ENCODE data around the gene SMG5.

DNA sequence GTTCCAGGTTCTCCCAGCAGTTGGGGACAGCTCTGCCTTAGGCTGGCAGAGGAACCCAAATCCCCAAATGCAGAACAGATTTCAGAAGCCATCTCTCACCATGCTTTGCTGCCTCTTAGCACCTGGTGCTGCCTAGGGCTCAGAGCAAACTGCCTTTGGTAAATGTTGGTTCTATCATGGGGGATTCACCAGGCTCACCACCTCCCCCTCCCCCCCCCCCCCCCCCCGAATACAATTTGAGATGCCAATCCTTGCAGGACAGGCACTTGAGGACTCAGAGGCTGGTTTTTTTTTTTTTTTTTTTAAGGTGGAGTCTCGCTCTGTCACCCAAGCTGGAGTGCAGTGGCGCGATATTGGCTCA, 34.3 kb downstream of the SMG5 start:
- TF ChIP-seq, protein P1, sequence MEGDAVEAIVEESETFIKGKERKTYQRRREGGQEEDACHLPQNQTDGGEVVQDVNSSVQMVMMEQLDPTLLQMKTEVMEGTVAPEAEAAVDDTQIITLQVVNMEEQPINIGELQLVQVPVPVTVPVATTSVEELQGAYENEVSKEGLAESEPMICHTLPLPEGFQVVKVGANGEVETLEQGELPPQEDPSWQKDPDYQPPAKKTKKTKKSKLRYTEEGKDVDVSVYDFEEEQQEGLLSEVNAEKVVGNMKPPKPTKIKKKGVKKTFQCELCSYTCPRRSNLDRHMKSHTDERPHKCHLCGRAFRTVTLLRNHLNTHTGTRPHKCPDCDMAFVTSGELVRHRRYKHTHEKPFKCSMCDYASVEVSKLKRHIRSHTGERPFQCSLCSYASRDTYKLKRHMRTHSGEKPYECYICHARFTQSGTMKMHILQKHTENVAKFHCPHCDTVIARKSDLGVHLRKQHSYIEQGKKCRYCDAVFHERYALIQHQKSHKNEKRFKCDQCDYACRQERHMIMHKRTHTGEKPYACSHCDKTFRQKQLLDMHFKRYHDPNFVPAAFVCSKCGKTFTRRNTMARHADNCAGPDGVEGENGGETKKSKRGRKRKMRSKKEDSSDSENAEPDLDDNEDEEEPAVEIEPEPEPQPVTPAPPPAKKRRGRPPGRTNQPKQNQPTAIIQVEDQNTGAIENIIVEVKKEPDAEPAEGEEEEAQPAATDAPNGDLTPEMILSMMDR (conservative IDR thresholded peaks at IDR 0.05; ENCODE audit: low read depth, low read length) = no peak
- TF ChIP-seq EZH2phosphoT487 (IDR thresholded peaks at IDR 0.05; ENCODE audit: borderline replicate concordance, low read length) (no peak), EZH2 (IDR thresholded peaks at IDR 0.05; ENCODE audit: low read length, unreplicated experiment) (no peak)
